HL-60 (cell line): ENCODE data around the gene MIPOL1.
"Not testable (repeated sequence)": the region's sequence is repeated elsewhere in the genome, so short reads cannot be mapped to it uniquely, and the experiment has no call there.

Experiments
- DNase-seq, 2 experiments: peaks; one replicate each; pipeline ENCODE4 v3.0.0-alpha.2; 2010 to 2020; ENCODE audit warnings: low read depth in 1 of 2, low spot score in 1 of 2
- H3K27ac ChIP-seq: fragments of 250-450 bp; sonication (Bioruptor Pico); replicated peaks from 2 replicates; pipeline ENCODE4 v1.5.1; 2020; ENCODE audit warnings: mild to moderate bottlenecking, moderate library complexity
- H3K27me3 ChIP-seq: fragments of 250-450 bp; sonication (Bioruptor Pico); 2 replicates; pipeline ENCODE4 v1.5.1; 2021; ENCODE audit warnings: mild to moderate bottlenecking, moderate library complexity; ENCODE audit not compliant: insufficient read depth, poor library complexity, severe bottlenecking
- H3K4me3 ChIP-seq: replicated peaks from 2 replicates; pipeline ENCODE4 v1.5.1; 2011; ENCODE audit warnings: mild to moderate bottlenecking, control low read depth, low read length; ENCODE audit not compliant: insufficient read depth
- GABPA ChIP-seq: IDR thresholded peaks from 2 replicates; pipeline ENCODE4 v1.6.1; 2012; ENCODE audit warnings: low read depth
- POLR2AphosphoS5 ChIP-seq: IDR thresholded peaks from 2 replicates; pipeline ENCODE4 v1.6.1; 2012; ENCODE audit warnings: low read depth
- SPI1 ChIP-seq: IDR thresholded peaks from 2 replicates; pipeline ENCODE4 v1.6.1; 2012; ENCODE audit warnings: low read depth, mild to moderate bottlenecking, borderline replicate concordance
- TF ChIP-seq, protein P1 (sequence below): IDR thresholded peaks from 2 replicates; pipeline ENCODE4 v1.6.1; 2012; ENCODE audit warnings: low read depth; ENCODE audit not compliant: insufficient replicate concordance
- TF ChIP-seq, protein P2 (sequence below): IDR thresholded peaks from one replicate; pipeline ENCODE4 v1.5.1; 2011; ENCODE audit warnings: low read length, control low read depth, inconsistent platforms; ENCODE audit not compliant: insufficient read depth

MIPOL1 gene

GRCh38 chr14:37553935-37554550, 356.3 kb downstream of the MIPOL1 start:
- TF ChIP-seq, protein P1, sequence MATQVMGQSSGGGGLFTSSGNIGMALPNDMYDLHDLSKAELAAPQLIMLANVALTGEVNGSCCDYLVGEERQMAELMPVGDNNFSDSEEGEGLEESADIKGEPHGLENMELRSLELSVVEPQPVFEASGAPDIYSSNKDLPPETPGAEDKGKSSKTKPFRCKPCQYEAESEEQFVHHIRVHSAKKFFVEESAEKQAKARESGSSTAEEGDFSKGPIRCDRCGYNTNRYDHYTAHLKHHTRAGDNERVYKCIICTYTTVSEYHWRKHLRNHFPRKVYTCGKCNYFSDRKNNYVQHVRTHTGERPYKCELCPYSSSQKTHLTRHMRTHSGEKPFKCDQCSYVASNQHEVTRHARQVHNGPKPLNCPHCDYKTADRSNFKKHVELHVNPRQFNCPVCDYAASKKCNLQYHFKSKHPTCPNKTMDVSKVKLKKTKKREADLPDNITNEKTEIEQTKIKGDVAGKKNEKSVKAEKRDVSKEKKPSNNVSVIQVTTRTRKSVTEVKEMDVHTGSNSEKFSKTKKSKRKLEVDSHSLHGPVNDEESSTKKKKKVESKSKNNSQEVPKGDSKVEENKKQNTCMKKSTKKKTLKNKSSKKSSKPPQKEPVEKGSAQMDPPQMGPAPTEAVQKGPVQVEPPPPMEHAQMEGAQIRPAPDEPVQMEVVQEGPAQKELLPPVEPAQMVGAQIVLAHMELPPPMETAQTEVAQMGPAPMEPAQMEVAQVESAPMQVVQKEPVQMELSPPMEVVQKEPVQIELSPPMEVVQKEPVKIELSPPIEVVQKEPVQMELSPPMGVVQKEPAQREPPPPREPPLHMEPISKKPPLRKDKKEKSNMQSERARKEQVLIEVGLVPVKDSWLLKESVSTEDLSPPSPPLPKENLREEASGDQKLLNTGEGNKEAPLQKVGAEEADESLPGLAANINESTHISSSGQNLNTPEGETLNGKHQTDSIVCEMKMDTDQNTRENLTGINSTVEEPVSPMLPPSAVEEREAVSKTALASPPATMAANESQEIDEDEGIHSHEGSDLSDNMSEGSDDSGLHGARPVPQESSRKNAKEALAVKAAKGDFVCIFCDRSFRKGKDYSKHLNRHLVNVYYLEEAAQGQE, result no peak
- TF ChIP-seq SPI1, result no peak
- no peak for TF ChIP-seq GABPA
- TF ChIP-seq POLR2AphosphoS5, result no peak
- TF ChIP-seq, protein P2, sequence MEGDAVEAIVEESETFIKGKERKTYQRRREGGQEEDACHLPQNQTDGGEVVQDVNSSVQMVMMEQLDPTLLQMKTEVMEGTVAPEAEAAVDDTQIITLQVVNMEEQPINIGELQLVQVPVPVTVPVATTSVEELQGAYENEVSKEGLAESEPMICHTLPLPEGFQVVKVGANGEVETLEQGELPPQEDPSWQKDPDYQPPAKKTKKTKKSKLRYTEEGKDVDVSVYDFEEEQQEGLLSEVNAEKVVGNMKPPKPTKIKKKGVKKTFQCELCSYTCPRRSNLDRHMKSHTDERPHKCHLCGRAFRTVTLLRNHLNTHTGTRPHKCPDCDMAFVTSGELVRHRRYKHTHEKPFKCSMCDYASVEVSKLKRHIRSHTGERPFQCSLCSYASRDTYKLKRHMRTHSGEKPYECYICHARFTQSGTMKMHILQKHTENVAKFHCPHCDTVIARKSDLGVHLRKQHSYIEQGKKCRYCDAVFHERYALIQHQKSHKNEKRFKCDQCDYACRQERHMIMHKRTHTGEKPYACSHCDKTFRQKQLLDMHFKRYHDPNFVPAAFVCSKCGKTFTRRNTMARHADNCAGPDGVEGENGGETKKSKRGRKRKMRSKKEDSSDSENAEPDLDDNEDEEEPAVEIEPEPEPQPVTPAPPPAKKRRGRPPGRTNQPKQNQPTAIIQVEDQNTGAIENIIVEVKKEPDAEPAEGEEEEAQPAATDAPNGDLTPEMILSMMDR, result no peak
- H3K4me3 ChIP-seq, result no peak overlapping the region
- DNase-seq, result no peak
- no peak overlapping the region for H3K27ac ChIP-seq
- no peaks in the 10 kb centered on the region for H3K27me3 ChIP-seq

GRCh38 chr14:37555596-37555995, 357.9 kb downstream of the MIPOL1 start:
- H3K27me3 ChIP-seq, H3K27ac ChIP-seq, DNase-seq, H3K4me3 ChIP-seq: not testable (repeated sequence)

DNA sequence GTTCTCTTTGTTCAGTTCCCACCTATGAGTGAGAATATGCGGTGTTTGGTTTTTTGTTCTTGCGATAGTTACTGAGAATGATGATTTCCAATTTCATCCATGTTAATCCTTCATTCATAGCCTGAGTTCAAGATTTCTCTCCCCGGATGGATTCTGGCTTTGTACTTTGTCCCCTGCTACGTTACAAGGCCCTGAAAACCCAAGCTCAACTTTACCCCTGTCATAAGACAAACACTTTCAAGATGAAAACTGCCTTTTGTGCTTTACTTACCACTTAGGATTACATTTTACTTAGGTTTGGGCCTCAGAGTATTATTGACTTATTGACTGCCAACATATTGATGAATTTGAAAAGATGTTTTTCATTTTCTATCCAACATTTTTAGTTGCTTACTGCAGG, 361.0 kb downstream of the MIPOL1 start:
- DNase-seq, result no peak
- Histone ChIP-seq H3K4me3 (no peak overlapping the region), H3K27me3 (no peaks in the 10 kb centered on the region), H3K27ac (no peak overlapping the region)
- TF ChIP-seq, protein P2, result no peak
- TF ChIP-seq SPI1 (no peak), POLR2AphosphoS5 (no peak), GABPA (no peak)
- TF ChIP-seq, protein P1, result no peak

DNA sequence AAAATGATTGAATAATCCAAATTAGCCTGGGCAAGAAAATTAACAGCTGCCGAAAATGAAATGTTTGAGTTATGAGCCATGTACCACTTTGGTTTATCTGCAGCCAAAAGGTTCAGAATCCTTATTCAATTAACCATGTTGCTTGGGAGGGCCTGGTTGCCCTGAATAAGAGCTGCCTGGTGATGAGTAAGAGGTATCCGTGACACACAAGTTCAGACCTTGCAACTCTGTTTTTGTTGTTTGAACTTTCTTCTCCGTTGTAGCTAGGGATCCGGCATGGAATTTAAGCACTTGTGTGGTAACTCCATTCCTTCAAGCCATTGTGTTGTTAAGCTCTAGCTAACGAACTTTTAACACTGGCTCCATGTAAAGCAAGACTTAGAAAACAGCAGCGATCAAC, 361.6 kb downstream of the MIPOL1 start:
- Histone ChIP-seq H3K27ac (no peak overlapping the region), H3K27me3 (no peaks in the 10 kb centered on the region), H3K4me3 (no peak overlapping the region)
- DNase-seq, result no peak
- TF ChIP-seq POLR2AphosphoS5 (no peak), SPI1 (no peak), GABPA (no peak)
- TF ChIP-seq, protein P2, result no peak
- TF ChIP-seq, protein P1, result no peak
